ENCODE measurements around the gene CYB5R3.

CYB5R3 gene

DNA sequence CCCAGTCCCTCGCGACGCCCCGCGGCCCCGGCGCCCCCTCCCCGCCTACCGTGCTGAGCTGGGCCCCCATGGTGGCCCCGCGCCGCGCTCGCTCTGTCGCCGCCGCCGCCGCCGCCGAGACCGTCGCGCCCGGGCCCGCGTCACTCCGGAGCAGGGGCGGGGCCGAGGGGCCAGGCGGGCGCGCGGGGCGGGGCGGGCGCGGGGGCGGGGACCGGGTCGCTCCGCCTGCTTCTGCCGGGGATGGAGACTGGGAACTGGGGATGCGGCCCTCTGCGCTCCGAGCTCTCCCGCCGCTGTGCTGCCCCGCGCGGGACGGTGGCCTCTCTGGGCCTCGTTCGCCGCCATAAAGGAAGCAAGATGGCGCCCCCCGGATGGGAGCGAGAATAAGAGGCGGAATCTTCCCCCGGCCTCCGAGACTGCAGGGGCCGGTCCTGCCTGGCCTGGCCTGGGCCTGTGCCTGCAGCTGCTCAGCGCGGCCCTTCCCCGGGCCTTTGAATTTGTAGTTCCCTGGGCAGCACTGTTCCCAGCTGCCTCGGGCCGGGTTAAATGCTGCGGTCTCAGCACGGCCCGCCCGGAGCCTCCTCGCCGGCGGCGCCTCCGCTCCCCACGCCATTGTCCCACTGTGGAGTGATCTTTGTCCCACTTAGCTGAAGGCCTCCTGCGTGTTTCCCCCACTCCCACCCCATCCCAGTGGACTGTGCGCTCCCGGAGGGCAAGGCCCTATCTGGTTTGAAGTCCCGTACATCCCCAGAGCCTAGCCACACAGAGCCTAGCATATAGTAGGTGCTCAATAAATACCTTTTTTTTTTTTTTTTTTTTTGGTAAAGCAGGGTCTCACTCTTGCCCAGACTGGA, at the start of gene CYB5R3:
Gene CYB5R3 (minus strand): TSS at position 147 of the 854 bp plus-strand sequence. CDS start 77 bp downstream, at position 70.
- DNase-seq: peak; percentile 29 to 63

GRCh38 chr22:42697542-42698013, 48.4 kb upstream of the CYB5R3 start:
- peak; percentile 51 to 78 for DNase-seq

DNA sequence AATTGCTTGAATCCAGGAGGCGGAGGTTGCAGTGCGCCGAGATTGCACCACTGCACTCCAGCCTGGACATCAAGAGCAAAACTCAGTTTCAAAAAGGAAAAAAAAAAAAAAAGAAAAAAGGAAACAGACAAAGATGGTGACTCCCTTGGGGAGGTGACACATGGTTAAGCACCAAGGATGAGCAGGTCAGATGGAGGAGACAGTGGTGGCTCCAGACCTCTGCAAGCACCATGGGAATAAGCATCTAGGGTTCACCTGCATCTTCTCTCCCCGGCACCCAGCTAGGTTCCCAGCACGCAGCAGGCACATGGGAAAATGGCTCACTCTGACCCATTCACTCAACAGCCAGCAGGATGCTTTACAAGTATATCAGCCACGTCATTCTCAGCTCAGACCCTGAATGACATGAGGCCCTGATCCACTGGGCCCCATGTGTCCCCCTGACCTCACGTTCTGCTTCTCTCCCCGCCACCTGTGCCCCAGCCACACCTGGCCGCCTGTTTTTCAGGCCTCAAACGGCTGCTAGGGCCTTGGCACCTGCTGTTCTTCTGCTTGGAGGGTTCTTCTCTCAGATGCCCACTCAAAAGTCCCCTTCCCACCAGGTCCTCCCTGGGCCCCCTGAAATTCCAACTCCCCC, 47.3 kb upstream of the CYB5R3 start:
- DNase-seq: no peak

- no peak for DNase-seq
These were observed 46.1 kb upstream of the CYB5R3 start for GRCh38 chr22:42695294-42695693.

- DNase-seq: no peak
These were observed 44.8 kb upstream of the CYB5R3 start for GRCh38 chr22:42693763-42694683.

GRCh38 chr22:42693055-42693762, 44.0 kb upstream of the CYB5R3 start:
- no peak for DNase-seq

DNA sequence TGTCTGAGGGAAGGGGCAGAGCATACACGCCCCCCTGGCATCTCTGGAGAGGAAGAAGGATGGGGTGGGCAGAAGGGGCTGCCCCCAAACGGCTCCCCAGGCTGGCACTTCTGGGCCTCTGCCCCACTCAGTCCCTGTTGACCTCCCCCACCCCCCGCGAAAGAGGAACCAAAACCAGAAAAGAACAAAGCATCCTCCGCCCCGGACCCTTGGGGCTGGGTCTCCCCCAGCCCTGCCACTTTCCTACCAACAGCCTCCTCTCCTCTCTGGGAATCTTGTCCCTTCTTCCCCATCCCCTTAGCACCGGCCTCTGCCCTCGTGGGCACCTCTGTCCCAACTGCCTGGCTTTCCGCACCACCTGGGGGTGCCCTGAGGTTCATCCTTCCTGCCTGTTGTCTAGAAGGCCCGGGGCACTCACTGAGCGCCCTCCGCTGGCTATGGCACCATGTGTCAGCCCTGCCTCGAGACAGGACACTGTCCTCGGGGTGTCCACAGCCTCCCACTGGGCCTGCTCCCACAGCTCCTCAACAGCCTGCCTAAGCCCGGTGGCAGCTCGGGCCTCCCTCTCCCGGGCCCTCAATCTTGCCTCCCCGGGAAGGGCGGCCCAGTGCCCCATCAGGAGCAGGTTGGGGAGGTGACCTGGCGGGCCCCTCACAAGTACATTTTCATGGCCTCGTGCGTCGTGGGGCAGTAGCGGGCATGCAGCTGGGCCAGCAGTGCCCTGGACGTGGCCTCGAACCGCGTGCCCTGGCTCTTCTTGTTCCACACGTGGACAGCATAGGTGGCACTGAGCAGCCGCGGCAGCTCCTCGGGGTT, 43.3 kb upstream of the CYB5R3 start:
- DNase-seq: no peak

DNA sequence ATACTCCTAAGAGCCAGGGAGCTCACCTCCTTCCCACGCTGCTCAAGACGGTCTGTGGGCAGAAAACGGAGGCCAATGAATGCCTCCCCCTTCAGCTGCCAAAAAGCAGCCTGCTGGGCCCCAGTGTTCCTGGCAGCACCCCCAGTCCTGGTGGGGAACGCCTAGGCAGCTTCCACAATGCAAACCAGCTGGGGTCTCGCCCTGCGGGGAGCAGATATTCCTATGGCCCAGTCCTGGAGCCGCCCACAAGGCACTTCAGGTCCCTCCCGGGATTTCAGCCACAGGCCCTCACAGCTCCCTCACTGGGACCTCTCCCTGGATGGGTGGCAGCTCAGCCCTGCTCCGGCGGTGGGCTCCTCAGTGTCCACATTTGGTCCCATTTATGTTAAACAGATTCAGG, 42.2 kb upstream of the CYB5R3 start:
- DNase-seq: no peak

GRCh38 chr22:42688241-42689211, 39.3 kb upstream of the CYB5R3 start:
- DNase-seq: peak in 1 of 2 experiments; percentile 44

GRCh38 chr22:42686756-42687491, 37.7 kb upstream of the CYB5R3 start:
- no peak for DNase-seq

DNA sequence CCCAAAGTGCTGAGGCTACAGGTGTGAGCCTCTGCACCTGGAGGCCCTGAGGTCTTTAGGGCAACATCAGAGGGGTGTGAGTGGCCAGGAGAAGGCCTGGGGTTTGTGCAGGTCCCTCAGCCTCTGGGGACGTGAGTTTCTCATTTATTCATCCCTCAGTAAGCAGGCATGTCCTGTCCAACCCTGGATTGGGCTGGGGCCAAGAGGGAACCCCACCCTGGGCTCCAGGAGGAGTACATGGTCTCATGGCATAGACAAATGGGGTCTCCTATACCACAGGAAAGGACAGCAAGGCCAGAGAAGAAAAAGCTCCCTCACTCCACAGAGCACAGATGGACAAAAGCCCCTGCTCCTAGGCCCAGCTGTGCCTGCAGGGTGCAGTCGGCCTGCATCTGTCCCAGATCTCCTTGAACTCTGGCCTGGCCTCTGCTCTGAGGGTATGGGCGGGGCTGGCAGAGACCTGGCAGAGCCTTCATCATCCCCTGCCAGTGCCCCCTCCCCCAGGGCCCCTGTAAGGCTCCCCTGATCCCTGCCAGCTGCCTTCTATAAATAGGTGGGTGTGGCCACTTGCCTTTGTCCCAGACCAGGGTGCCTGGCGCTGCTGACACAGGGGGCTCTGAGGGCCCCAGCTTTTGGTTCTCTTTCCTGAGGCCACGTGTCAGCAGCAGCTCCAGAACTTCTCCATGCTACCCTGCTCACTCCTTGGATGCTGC, 36.9 kb upstream of the CYB5R3 start:
- no peak for DNase-seq

GRCh38 chr22:42684462-42685195, 35.4 kb upstream of the CYB5R3 start:
- no peak for DNase-seq

- DNase-seq: no peak
These were observed 34.5 kb upstream of the CYB5R3 start for GRCh38 chr22:42683578-42684283.

GRCh38 chr22:42682113-42682851, 33.1 kb upstream of the CYB5R3 start:
- DNase-seq: no peak

- DNase-seq: peak; percentile 64 to 65
These were observed 31.5 kb upstream of the CYB5R3 start for GRCh38 chr22:42680648-42681047.

DNA sequence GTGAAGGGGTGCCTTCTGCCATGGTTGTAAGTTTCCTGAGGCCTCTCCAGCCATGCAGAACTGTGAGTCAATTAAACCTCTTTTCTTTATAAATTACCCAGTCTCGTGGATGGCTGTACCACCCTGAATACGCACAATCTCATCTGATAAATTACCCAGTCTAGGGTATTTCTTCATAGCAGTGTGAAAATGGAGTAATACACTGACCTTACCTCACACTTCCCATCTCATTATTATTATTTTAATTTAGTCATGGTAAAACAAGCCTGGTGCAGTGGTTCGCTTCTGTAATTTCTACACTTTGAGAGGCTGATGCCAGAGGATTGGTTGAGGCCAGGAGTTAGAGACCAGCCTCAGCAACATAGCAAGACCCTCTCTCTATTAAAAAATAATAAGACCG, 30.5 kb upstream of the CYB5R3 start:
- no peak for DNase-seq

DNA sequence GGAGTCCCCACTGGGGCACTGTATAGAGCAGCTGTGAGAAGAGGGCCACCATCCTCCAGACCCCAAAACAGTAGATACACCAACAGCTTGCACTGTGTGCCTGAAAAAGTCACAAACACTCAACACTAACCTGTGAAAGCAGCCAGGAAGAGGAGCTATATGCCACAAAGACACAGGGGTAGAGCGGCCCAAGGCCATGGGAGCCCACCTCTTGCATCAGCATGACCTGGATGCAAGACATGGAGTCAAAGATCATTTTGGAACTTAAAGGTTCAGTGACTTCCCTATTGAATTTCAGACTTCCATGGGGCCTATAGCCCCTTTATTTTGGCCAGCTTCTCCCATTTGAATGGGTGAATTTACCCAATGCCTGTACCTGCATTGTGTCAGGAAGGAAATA, 29.7 kb upstream of the CYB5R3 start:
- DNase-seq: no peak
